Measurements from ENCODE around the gene POU3F1.

The POU3F1 gene

GRCh38 chr1:38004284-38005108 lies 42.1 kb downstream of the POU3F1 start:
- no peak for DNase-seq (ENCODE audit: low read depth)

DNA sequence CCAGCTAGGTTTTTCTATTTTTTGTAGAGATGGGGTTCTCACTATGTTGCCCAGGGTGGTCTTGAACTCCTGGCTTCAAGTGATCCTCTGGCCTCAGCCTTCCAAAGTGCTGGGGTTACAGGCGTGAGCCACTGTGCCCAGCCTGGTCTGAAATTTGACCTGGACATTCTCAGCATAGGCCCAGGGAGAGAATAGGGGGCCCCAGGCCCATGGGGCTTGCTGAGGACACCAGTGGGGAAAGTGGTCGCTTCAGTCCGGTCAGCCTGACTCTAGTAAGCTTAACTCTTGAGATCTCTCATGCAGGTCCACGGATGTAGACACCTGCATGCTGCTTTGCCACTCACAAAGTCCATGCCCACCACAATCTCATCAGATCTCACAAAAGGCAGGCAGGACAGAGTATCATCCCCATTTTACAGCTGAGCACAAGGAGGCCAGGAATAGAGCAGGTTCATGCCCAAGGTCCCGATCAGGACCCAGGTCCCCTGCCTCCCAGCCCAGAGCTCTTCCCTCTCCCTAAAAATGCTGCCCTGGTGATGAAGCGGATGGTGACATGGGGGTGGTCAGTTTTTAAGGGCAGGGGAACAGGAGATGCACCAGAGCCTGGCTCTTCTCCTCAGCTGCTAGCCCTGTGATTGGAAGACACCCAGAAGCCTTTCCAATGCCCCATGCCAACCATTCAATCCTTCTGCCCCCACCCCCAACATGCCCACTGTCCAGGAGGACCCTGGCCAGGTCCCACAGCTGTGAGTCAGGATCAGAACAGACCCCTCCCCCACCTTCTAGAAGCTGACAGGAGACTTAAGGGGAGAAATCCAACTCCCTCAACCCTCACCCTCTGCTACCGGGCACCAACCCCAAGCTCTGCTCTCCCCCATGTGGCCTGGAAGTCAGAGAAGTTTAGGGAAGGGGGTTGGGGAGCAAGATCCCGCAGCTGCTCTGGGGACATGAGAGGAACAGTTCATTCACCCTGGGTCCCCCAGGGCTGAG lies 43.0 kb downstream of the POU3F1 start:
- no peak for DNase-seq (ENCODE audit: low read depth)

- DNase-seq (ENCODE audit: low read depth): peak; percentile 58
These were observed 45.8 kb downstream of the POU3F1 start for GRCh38 chr1:38000529-38001455.

DNA sequence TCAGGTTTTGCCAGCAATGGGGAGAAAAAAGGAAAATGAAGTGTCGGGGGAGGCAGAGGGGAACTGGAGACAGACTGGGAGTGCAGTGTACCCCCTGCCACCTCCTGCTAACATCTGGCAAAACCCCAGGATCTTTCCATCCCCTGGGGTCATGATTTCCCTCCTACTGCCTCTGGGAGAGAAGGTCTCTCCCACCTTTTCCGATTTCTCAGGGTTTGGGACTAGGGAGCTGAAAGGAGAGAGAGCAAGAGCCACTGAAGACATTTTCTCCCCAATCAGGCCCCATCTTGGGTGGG lies 46.4 kb downstream of the POU3F1 start:
- DNase-seq (ENCODE audit: low read depth): no peak

DNA sequence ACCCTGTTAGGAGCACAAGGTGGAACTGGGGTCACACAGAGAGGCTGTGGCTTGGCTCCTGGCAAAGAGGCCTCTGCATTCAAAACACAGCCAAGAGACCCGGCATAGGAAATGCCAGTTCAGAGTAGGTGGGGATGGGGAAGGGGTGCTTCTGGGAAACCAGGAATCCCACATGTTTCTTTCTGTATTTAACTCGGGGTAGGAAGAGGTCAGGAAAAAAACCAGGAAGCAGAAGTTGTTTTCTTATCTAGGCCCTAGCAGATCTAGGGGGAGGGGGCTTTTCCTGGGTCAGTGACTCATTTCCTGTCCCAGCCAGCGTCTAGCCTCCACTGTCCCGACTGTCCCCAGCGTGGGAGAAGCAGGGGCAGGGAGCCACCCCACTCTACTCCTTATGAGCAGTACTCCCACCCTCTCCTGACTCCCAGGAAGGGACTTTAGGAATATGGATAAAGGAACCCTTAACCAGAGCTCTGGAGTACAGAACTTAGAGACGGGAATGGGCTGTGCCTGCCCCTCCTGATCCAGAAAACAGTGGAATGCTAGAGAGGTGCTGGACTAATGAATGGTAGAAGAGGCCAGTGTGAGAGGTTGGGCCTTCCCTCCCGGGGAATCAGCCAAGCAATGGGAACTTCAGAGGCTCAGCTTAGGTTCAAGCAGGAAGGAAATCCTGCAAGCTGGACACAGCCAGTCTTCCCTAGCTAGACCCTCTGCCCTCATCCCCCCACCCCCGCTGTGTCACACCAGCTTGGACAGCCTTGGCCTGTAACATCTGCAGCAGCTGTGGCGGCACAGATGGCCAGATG lies 47.0 kb downstream of the POU3F1 start:
- no peak for DNase-seq (ENCODE audit: low read depth)

DNA sequence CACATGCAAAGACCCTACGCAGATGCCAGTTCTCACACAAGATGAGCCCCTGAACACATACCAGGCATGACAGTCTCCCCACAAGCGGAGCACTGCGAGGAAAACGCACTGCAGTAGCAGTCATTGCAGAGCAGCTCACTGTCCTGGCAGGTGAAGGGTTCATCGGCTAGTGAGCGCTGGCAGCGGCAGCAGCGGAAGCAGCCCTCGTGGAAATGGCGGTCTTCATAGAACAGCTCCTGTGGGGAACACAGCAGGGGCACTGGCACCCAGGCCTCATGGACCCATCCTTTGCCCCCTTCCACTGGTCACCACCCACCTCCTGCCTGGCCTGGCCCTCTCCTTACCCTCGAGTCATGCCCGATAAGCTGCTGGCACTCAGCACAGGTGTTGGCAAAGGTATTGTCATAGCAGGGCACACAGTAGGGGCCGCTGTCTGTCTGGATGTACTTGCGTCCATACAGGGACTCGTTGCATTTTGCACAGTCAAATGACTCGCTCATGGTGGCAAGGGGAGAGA lies 47.6 kb downstream of the POU3F1 start:
- no peak for DNase-seq (ENCODE audit: low read depth)

DNA sequence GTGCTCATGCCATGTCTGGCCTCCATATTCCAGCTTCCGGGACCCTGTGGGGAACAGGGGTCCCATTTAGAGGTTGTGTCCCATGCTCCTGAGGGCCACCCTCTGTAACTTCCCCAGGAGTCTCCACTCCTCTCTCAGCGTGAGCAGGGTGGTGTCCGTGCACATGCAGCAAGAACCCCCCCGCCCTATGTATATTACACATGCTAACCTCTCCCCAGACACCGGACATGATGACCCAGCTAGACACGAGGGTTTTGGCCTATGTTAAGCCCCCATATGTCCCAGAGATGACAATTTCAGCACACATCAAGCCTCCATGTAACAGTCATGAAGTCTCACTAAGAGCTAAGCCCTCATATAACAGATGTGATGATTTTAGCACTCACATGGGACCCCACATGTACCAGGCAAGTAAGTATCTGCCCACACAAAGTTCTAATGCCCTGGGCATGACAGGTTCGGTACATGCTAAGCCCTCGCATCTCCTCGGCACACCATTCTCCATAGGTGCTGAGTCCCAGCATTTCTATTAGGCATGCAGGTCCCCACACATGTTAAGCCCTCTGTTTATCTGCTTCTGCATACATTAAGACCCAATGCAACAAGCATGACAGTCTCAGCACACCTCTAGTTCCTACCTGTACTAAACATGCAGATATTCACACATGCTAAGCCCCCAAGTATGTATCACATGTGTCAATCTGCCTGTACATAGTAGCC lies 48.3 kb downstream of the POU3F1 start:
- DNase-seq (ENCODE audit: low read depth): no peak

DNA sequence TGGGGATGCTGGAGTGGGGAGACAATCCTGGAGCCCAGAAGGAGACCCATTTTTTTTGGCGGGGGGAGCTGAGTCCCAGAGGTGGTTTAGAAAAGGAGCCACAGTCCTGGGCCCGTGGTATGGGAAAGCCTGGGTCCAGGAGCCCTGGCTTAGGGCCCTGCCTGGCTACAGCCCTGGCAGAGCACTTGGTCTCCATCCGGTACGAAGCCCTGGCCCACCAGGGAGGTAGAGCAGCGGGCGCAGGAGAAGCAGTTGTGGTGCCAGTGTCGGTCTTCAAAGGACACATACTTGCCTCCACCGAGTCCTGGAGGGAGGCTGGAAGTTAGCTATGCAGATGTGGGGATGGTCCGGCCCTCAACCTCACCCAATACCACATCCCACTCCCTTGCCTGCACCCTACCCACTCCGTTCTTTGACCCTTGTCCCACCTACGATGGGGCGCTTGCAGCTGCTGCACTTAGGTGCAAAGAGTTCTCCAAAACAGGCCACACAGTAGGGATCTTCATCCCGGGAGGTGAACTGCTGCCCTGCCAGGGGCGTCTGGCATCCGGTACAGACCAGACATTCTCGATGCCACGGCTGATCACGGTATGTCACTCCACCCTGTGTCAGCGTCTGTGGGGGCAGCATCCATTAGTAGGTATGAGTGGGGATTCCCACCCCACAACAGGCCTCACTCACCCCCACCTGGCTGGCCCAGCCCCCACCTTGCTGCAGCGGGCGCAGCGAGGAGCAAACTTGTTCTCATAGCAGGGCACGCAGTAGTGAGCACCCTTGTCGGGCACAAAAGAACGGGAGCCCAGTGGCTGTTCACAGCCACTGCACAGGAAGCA lies 49.1 kb downstream of the POU3F1 start:
- no peak for DNase-seq (ENCODE audit: low read depth)

DNA sequence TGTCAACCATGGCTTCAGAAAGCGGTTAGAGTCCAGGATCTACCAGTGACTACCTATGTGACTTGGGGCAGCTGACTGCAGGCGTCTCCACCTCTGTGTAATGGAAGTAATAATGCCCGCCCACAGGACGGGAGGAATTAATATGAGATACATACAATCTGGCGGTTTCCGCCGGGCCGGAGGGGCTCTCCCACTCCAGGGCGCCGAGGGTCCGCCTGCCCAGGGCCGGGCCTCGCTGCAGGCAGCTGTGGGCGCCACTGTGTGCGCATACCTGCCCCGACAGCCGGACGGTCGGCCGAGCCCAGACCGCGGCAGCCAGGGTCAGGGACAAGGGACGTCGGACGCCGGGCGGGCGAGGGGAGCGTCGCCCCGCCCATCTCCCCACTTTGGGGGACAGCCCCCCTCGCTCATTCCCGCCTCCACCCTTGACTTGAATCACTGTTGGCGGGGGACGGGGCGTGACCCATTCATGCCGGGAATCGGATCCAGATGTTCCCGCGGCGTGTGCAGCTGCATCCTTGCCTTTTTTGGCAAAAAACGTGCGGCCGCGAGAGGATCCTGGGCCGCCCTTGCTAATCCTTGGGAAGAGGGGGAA lies 50.7 kb downstream of the POU3F1 start:
- peak; percentile 88 for DNase-seq (ENCODE audit: low read depth)

- DNase-seq (ENCODE audit: low read depth): no peak
These were observed 51.6 kb downstream of the POU3F1 start for GRCh38 chr1:37994886-37995566.
